Measurements from ENCODE around the gene USP9Y.
"Not testable (repeated sequence)": the region's sequence is repeated elsewhere in the genome, so short reads cannot be mapped to it uniquely, and the experiment has no call there.

USP9Y gene, protein sequence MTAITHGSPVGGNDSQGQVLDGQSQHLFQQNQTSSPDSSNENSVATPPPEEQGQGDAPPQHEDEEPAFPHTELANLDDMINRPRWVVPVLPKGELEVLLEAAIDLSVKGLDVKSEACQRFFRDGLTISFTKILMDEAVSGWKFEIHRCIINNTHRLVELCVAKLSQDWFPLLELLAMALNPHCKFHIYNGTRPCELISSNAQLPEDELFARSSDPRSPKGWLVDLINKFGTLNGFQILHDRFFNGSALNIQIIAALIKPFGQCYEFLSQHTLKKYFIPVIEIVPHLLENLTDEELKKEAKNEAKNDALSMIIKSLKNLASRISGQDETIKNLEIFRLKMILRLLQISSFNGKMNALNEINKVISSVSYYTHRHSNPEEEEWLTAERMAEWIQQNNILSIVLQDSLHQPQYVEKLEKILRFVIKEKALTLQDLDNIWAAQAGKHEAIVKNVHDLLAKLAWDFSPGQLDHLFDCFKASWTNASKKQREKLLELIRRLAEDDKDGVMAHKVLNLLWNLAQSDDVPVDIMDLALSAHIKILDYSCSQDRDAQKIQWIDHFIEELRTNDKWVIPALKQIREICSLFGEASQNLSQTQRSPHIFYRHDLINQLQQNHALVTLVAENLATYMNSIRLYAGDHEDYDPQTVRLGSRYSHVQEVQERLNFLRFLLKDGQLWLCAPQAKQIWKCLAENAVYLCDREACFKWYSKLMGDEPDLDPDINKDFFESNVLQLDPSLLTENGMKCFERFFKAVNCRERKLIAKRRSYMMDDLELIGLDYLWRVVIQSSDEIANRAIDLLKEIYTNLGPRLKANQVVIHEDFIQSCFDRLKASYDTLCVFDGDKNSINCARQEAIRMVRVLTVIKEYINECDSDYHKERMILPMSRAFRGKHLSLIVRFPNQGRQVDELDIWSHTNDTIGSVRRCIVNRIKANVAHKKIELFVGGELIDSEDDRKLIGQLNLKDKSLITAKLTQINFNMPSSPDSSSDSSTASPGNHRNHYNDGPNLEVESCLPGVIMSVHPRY (N-terminal part only)

DNA sequence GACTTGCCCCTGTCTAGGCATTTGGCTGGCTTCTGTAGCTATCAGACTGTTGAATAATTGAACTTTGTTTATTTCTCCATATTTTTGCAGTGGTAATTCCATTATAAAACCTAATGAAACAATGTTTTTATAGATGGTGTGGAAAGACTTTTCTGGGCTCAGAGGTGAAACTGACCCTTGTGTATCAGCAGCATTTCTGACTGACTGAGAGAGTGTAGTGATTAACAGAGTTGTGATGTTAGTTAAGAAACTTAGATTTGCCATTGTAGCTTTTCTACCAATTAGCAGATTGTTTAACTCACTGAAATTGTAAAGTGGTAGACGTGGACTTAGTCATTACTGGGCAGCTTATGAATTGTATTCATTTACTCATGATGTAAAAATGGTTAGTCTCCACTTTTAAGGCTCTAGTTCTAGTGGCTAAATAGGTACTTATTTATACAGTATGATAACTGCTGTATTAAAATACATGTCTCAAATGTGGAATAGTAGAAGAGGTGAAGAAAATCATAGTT, at the start of gene USP9Y:
USP9Y (plus strand) TSS at position 51 of the 515 bp plus-strand sequence. CDS start 8,217 bp downstream, outside the sequence.
- Mint-ChIP-seq H3K4me3 (no peak within 1 kb of the TSS), H3K27me3 (no peaks in the 10 kb centered on the region), H3K36me3 (ENCODE audit: low read depth) (peaks cover 27% of the 10 kb centered on the region), H3K4me1 (ENCODE audit: low read depth) (no peaks in the 10 kb centered on the region), H3K27ac (no peak within 1 kb of the TSS), H3K9me3 (peaks cover 27% of the 10 kb centered on the region)
- intact Hi-C loops (cut with micrococcal nuclease), result no loop called here

DNA sequence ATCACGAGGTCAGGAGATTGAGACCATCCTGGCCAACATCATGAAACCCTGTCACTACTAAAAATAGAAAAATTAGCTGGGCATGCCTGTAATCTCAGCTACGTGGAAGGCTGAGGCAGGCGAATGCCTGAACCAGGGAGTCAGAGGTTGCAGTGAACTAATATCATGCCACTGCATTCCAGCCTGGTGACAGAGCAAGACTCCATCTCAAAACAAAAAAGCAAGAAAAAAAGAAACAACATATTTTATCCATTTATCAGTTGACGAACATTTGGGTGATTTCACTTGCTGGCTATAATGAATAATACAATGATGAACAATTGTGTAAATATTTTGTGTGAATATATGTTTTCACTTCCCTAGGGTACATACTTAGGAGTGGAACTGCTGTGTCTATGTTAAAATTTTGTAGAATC, 49.4 kb upstream of the USP9Y start:
- no peaks in the 10 kb centered on the region for H3K4me1 Mint-ChIP-seq (ENCODE audit: low read depth)
- no peaks in the 10 kb centered on the region for H3K36me3 Mint-ChIP-seq (ENCODE audit: low read depth)
- H3K27ac Mint-ChIP-seq, result no peak overlapping the region
- no peaks in the 10 kb centered on the region for H3K27me3 Mint-ChIP-seq
- intact Hi-C loops (cut with micrococcal nuclease), result no loop called here
- no peak overlapping the region for H3K4me3 Mint-ChIP-seq
- H3K9me3 Mint-ChIP-seq, result no peaks in the 10 kb centered on the region

DNA sequence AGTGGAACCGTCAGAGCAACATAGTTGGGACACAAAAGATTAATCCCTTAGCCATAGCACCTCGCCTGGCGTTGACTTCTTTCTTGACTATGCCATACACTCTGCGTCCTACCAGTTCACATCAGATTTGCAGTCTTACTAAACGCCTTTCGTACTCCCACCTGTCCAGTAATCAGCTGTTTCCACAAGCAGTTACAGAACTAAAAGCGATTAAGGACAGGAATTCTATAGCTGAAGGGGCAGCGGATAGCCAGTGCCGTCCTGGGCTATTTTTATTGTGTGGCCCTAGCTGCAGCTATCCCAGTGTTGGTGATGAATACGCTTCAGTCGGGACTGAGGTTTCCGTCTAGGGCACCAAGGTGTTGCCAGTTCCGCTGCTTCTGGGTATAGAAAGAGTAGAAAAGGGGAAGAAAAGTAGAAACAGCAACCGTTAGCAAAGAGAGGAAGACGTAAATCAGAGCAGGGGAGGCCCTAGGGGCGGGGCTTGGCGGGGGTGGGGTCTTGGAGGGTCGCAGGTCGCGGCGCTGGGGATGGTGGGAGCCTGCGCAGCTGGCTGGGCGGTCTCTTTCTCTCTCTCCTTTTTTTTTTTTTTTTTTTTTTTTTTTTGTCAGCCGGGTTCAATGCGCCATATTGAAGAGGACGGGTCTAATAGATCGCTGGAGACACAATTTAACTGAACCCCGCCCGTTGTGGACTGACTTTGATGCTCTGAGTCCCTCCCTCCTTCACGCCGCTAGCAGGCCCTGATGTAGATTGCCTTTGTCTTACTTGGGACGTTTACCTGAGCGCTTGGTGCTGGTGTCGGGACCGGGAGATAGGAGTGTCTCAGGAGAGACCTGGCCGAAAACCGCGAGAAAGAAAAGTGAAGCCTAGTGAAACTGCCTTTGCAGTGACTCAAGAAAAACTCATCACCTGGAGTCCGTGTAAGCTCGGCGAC, 39.0 kb upstream of the USP9Y start:
- no peaks in the 10 kb centered on the region for H3K36me3 Mint-ChIP-seq (ENCODE audit: low read depth)
- peak overlapping the region; percentile 80 for H3K27ac Mint-ChIP-seq
- intact Hi-C loops (cut with micrococcal nuclease), result no loop called here
- H3K27me3 Mint-ChIP-seq, result no peaks in the 10 kb centered on the region
- no peaks in the 10 kb centered on the region for H3K9me3 Mint-ChIP-seq
- H3K4me3 Mint-ChIP-seq, result peak overlapping the region; percentile 85
- H3K4me1 Mint-ChIP-seq (ENCODE audit: low read depth), result peaks cover 5% of the 10 kb centered on the region

DNA sequence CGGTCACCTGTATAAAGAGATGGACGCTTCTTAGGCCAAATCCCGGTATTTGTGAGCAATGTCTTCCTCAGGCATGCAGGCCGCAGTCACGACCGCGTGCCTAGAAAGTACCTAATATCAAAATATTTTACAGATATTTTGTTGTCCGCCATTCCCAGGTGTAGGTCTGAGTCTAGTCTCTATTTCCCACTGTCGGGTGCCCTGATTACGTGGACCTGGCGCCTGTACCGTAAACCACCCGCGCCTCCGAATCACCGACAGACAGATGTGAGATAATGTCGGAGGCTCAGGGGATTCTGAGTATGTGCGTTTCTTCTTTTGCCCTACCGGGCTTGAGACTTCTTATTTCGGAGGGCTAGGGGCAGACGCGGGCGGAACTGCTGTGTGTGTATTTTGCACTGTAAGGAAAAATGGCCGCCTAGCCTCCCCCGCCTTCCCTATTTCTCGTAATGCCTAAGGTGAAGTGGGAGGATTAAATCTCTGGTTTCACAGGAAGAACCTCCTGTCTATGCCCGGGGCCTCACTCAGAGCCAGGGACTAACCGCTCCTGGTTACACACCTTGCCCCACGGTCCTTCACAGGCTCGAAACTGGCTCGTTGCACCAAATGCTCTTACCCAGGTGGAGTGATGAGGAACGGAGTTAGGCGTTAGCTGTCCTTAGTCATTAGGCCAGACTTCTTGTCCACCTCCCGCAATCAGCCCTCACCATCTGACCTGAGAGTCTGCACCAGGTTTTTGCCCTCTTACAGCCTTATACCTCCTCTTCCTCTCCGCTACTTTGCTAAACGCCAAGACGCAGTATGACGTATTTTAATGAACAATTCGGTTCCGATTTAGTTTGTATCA, 38.1 kb upstream of the USP9Y start:
- intact Hi-C loops (cut with micrococcal nuclease), result no loop called here
- Mint-ChIP-seq H3K27ac (peak overlapping the region; percentile 80), H3K27me3 (no peaks in the 10 kb centered on the region), H3K4me1 (ENCODE audit: low read depth) (peaks cover 5% of the 10 kb centered on the region), H3K36me3 (ENCODE audit: low read depth) (peaks cover 1% of the 10 kb centered on the region), H3K4me3 (peak overlapping the region; percentile 85), H3K9me3 (no peaks in the 10 kb centered on the region)

DNA sequence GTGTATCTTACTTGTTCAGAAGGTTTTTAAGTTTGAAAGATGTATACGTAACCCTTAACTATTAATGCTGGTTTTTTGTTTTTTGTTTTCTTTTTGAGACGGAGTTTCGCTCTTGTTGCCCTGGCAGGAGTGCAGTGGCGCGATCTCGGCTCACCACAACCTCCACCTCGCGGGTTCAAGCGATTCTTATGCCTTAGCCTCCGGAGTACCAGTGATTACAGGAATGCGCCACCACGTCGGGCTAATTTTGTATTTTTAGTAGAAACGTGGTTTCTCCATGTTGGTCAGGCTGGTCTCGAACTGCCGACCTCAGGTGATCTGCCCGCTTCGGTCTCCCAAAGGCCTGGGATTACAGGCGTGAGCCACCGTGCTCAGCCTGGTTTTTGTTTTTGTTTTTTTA, 37.2 kb upstream of the USP9Y start:
- H3K9me3 Mint-ChIP-seq; intact Hi-C loops (cut with micrococcal nuclease); H3K27me3 Mint-ChIP-seq; H3K4me1 Mint-ChIP-seq (ENCODE audit: low read depth); H3K36me3 Mint-ChIP-seq (ENCODE audit: low read depth): not testable (repeated sequence)
- Mint-ChIP-seq H3K4me3 (peak overlapping the region; percentile 49), H3K27ac (peak overlapping the region; percentile 80)

DNA sequence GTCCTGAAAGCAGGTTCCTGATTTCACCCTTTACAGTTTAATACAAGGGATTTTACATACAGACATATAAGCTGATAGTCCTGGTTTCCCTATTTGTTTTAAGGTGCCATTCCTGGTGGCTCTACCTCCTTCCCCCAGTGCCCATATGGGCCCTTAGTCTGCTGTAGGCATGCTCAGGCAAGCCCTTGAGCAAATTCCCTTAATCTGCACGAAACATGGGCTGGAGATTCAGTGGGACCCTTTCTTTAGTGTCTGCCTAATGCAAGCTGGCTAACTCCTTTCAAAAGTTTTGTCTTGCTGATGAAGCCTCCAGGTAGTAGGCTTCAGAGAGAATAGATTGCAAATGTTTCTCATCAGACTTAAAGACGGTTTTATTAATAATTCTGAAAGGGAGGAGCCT, 22.9 kb upstream of the USP9Y start:
- H3K4me3 Mint-ChIP-seq, result no peak overlapping the region
- H3K27ac Mint-ChIP-seq, result no peak overlapping the region
- no peaks in the 10 kb centered on the region for H3K27me3 Mint-ChIP-seq
- intact Hi-C loops (cut with micrococcal nuclease), result no loop called here
- H3K9me3 Mint-ChIP-seq, result peaks cover 7% of the 10 kb centered on the region
- peaks cover 13% of the 10 kb centered on the region for H3K36me3 Mint-ChIP-seq (ENCODE audit: low read depth)
- H3K4me1 Mint-ChIP-seq (ENCODE audit: low read depth), result no peaks in the 10 kb centered on the region

DNA sequence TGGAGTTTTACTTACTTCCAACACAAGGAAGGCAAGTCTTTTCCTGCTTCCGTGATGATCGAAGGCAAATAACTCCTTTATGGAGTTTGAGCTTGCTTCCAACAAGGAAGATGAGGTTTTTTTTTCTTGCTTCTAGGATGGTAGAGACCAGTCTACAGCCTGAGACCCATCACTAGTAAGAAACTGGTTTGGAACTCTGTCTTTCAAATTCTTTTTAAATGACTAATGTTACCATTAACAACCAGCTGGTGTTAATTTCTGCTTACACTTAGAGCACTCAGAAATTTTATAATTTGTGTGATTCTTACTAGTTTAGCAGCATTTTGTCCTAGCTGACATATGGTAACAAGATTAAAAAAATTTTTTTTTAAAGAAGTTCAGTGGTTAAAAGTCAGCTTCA, 19.5 kb upstream of the USP9Y start:
- H3K36me3 Mint-ChIP-seq (ENCODE audit: low read depth), result peaks cover 10% of the 10 kb centered on the region
- intact Hi-C loops (cut with micrococcal nuclease), result no loop called here
- no peaks in the 10 kb centered on the region for H3K27me3 Mint-ChIP-seq
- no peaks in the 10 kb centered on the region for H3K4me1 Mint-ChIP-seq (ENCODE audit: low read depth)
- H3K27ac Mint-ChIP-seq, result no peak overlapping the region
- peaks cover 5% of the 10 kb centered on the region for H3K9me3 Mint-ChIP-seq
- H3K4me3 Mint-ChIP-seq, result no peak overlapping the region

DNA sequence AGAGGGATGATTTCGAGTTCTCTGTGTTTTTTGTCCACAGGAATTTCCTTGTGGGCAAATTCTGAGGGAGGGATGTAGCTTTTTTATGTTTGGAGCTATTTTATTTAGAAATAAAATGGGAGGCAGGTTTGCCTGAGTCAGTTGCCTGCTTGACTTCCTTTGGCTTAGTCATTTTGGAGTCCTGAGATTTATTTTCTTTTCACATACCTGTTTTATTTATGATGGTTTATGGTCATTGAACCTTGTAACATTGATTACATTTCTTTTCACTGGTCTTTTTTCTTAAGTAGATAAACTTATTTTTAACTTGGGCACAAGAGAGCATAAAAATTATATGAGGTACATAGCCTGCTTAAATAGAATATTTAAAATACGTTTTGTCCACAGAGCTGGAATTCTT, 12.7 kb upstream of the USP9Y start:
- no peak overlapping the region for H3K27ac Mint-ChIP-seq
- H3K27me3 Mint-ChIP-seq, result no peaks in the 10 kb centered on the region
- H3K9me3 Mint-ChIP-seq, result peaks cover 8% of the 10 kb centered on the region
- H3K4me1 Mint-ChIP-seq (ENCODE audit: low read depth), result no peaks in the 10 kb centered on the region
- peaks cover 35% of the 10 kb centered on the region for H3K36me3 Mint-ChIP-seq (ENCODE audit: low read depth)
- intact Hi-C loops (cut with micrococcal nuclease), result no loop called here
- no peak overlapping the region for H3K4me3 Mint-ChIP-seq

DNA sequence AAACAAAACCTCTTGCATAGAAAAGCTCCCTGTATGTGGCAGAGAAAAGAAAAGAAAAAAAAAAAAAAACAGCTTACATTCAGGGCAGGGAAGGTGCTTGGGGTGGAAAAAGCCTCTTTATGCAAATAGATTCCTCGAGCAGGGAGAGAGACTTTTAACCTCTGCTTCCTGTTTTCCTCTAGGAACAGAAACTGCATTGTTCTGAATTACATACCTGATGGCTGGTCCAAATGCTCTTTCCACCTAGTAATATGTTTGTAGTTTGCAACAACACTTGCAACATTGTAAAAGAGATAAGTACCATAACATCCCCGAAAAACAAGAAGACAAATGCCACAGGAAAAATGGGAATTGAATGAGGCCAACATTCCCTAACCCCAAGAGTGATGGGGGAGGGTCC, 944 bp upstream of the USP9Y start:
- no peak overlapping the region for H3K27ac Mint-ChIP-seq
- intact Hi-C loops (cut with micrococcal nuclease), result no loop called here
- H3K36me3 Mint-ChIP-seq (ENCODE audit: low read depth), result peaks cover 19% of the 10 kb centered on the region
- H3K4me3 Mint-ChIP-seq, result no peak overlapping the region
- H3K9me3 Mint-ChIP-seq, result peaks cover 27% of the 10 kb centered on the region
- no peaks in the 10 kb centered on the region for H3K27me3 Mint-ChIP-seq
- H3K4me1 Mint-ChIP-seq (ENCODE audit: low read depth), result no peaks in the 10 kb centered on the region

DNA sequence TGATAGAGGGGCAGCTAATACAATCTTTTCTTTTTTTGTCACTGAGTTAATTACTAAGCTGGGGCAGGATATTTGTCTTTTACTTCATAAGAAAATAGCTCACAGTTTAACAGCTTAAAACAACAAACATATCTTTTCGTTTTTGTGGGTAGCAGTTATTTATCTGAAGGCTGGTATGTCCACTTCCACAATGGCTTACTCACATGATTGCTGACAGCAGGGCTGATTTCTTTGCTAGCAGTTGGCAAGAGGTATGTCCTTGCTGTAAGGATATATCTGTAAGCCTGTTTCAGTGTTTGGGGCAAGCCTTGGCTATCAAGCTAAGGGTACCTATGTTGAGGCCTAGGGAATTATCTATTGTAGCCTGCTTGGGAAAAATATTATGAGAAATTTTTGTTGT, 1.1 kb downstream of the USP9Y start:
- H3K27me3 Mint-ChIP-seq, result no peaks in the 10 kb centered on the region
- H3K27ac Mint-ChIP-seq, result no peak overlapping the region
- peaks cover 27% of the 10 kb centered on the region for H3K9me3 Mint-ChIP-seq
- peaks cover 29% of the 10 kb centered on the region for H3K36me3 Mint-ChIP-seq (ENCODE audit: low read depth)
- intact Hi-C loops (cut with micrococcal nuclease), result no loop called here
- H3K4me3 Mint-ChIP-seq, result no peak overlapping the region
- H3K4me1 Mint-ChIP-seq (ENCODE audit: low read depth), result no peaks in the 10 kb centered on the region

DNA sequence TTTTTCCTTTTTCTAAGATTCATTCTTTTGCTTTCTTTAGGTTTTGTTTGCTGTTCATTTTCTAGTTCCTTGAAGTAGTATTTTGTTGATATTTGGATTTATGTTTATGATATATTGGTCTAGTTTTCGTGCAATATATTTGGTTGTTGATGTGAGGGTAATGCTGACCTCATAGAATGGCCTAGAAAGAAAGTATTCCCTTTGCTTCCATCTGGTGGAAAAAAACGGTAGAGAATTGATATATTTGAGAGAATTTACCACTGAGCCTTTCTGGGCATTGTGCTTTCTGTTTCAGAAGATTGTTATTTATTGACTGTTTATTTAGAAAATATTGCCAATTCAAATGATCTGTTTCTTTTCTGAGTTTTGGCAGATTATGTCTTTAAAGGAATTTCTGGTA, 9.4 kb downstream of the USP9Y start:
- peaks cover 17% of the 10 kb centered on the region for H3K36me3 Mint-ChIP-seq (ENCODE audit: low read depth)
- no peaks in the 10 kb centered on the region for H3K27me3 Mint-ChIP-seq
- H3K27ac Mint-ChIP-seq, result no peak overlapping the region
- H3K4me1 Mint-ChIP-seq (ENCODE audit: low read depth), result no peaks in the 10 kb centered on the region
- H3K4me3 Mint-ChIP-seq, result no peak overlapping the region
- H3K9me3 Mint-ChIP-seq, result no peaks in the 10 kb centered on the region
- intact Hi-C loops (cut with micrococcal nuclease), result no loop called here

DNA sequence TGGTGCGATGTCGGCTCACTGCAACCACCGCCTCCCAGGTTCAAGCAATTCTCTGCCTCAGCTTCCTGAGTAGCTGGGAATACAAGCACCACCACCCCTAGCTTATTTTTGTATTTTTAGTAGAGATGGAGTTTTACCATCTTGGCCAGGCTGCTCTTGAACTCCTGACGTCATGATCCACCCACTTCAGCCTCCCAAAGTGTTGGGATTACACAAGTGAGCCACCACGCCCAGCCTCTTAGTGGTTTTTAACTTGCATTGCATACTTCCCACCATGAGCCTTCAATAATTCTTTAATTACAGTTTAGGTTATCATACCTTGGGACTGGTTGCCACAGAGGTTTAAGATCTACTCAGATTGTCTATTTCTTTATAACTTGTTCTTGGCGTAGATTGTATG, 14.3 kb downstream of the USP9Y start:
- intact Hi-C loops (cut with micrococcal nuclease), result no loop called here
- Mint-ChIP-seq H3K4me3 (no peak overlapping the region), H3K4me1 (ENCODE audit: low read depth) (no peaks in the 10 kb centered on the region), H3K9me3 (no peaks in the 10 kb centered on the region), H3K27me3 (no peaks in the 10 kb centered on the region), H3K27ac (no peak overlapping the region), H3K36me3 (ENCODE audit: low read depth) (peaks cover 10% of the 10 kb centered on the region)

Measured in dendritic cell treated with granulocyte-macrophage colony-stimulating factor and Interleukin-4, amounts not matched to agents 40 ng/mL and 50 ng/mL, for 4 days (primary cell).